ENCODE measurements around the gene ZFP64. TPM values are rescaled to one million over a fixed set of nuclear protein-coding genes. Genes with fewer than 3 reads are reported as not detected.

ZFP64 gene
- total and polyA plus RNA-seq, 2 of the 4 experiments (the other 2 are of a cell fraction): 14.3 to 17.1 TPM

GRCh38 chr20:52105442-52106422, 85.8 kb downstream of the ZFP64 start:
- Histone ChIP-seq H2BK20ac (ENCODE audit: low read depth, low read length) (no peak overlapping the region), H3K4me1 (ENCODE audit: control insufficient read depth, insufficient read depth, low read length) (peaks cover 8% of the 10 kb centered on the region; the same call in 1 of the 2 replicates), H3K56ac (ENCODE audit: extremely low read depth, insufficient read depth, low read length) (no peak overlapping the region), H2BK15ac (ENCODE audit: low read depth, low read length) (no peak overlapping the region), H3K9ac (ENCODE audit: low read depth, low read length) (no peak overlapping the region), H3K4me3 (ENCODE audit: insufficient read depth, low read depth, low read length) (peak overlapping the region; percentile 45), H3K79me1 (ENCODE audit: low read depth in 1 of 2, low read length in 2 of 2) (peaks cover 0 to 25% of the 10 kb centered on the region in 2 experiments; a peak in 1 of 4 replicates), H2AK9ac (replicated peaks; ENCODE audit: low read depth, low read length, poor library complexity) (peak overlapping the region; percentile 11), H3K9me3 (ENCODE audit: control insufficient read depth, insufficient read depth, low read length) (no peaks in the 10 kb centered on the region), H3K27ac (ENCODE audit: insufficient read depth, low read length) (no peak overlapping the region), H4K91ac (ENCODE audit: insufficient read depth, low read depth, low read length) (no peak overlapping the region), H3K9me1 (ENCODE audit: insufficient read depth, low read length) (0 out of 2 replicates have a peak, but pooled peaks cover 4% of the 10 kb centered on the region), H2BK5ac (ENCODE audit: low read depth, low read length, poor library complexity, severe bottlenecking) (no peak overlapping the region), H4K5ac (ENCODE audit: low read depth, low read length) (no peak overlapping the region), H3K23ac (ENCODE audit: low read depth, low read length) (no peak overlapping the region), H3K36me3 (ENCODE audit: control insufficient read depth, insufficient read depth, low read length) (no peaks in the 10 kb centered on the region), H2BK120ac (ENCODE audit: low read depth, low read length) (no peak overlapping the region), H2AK5ac (ENCODE audit: low read depth, low read length) (no peak overlapping the region), H2AFZ (replicated peaks; ENCODE audit: low read length, poor library complexity) (peak overlapping the region; percentile 88), H3K4me2 (ENCODE audit: low read depth, low read length) (peak overlapping the region; percentile 73), H3K14ac (replicated peaks; ENCODE audit: low read depth, low read length) (no peak overlapping the region), H3K18ac (ENCODE audit: low read depth, low read length) (no peak overlapping the region), H3K27me3 (ENCODE audit: control insufficient read depth, insufficient read depth, low read length) (peaks cover 12% of the 10 kb centered on the region), H3K4ac (ENCODE audit: low read depth, low read length) (no peak overlapping the region), H4K8ac (ENCODE audit: low read depth in 2 of 2, low read length in 2 of 2) (no peak overlapping the region), H4K20me1 (ENCODE audit: insufficient read depth, low read length) (peaks cover 4% of the 10 kb centered on the region; the same call in 1 of the 2 replicates)
- BruUV-seq (replicated peaks): no TSS peak
- CTCF ChIA-PET: interaction anchor here (0.6 kb wide), 1 partner anchor 364 kb away, joined by 3 read pairs; no protein-coding TSS in a partner anchor
- POLR2A ChIA-PET (ENCODE audit: unreplicated experiment): no interaction called here
- DNase-seq (peak; percentile 23), ATAC-seq (ENCODE audit: low read depth) (peak; percentile 18; the same call in 1 of the 2 replicates)
- WGBS, 2 experiments (ENCODE audit: extremely low coverage in 2 of 2, insufficient read length in 1 of 2): 9% methylated on average over 17 of the region's 47 CpGs; no CpG with 5 or more reads in 1 of the 2 experiments
- in situ Hi-C loops (cut with MboI; ENCODE audit: low sequenced_read_pairs): no loop called here
- intact Hi-C loops (cut with micrococcal nuclease): no loop called here
- no peak for TF ChIP-seq RCOR1 (IDR thresholded peaks at IDR 0.05; ENCODE audit: insufficient replicate concordance, low read length)
- TF ChIP-seq, protein P1, sequence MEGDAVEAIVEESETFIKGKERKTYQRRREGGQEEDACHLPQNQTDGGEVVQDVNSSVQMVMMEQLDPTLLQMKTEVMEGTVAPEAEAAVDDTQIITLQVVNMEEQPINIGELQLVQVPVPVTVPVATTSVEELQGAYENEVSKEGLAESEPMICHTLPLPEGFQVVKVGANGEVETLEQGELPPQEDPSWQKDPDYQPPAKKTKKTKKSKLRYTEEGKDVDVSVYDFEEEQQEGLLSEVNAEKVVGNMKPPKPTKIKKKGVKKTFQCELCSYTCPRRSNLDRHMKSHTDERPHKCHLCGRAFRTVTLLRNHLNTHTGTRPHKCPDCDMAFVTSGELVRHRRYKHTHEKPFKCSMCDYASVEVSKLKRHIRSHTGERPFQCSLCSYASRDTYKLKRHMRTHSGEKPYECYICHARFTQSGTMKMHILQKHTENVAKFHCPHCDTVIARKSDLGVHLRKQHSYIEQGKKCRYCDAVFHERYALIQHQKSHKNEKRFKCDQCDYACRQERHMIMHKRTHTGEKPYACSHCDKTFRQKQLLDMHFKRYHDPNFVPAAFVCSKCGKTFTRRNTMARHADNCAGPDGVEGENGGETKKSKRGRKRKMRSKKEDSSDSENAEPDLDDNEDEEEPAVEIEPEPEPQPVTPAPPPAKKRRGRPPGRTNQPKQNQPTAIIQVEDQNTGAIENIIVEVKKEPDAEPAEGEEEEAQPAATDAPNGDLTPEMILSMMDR (conservative IDR thresholded peaks at IDR 0.05; ENCODE audit: low read depth, low read length): peak; percentile 25; the same call in 1 of the 2 replicates
- no peak for TF ChIP-seq USF2 (IDR thresholded peaks at IDR 0.05; ENCODE audit: low read depth, low read length)
- TF ChIP-seq ELK1 (IDR thresholded peaks at IDR 0.05; ENCODE audit: borderline replicate concordance, low read depth, low read length): no peak
- no peak for TF ChIP-seq CEBPB (IDR thresholded peaks at IDR 0.05; ENCODE audit: low read depth, low read length)
- dilution Hi-C loops (cut with HindIII; ENCODE audit: low sequenced_read_pairs, unreplicated experiment): no loop called here

All from IMR-90 (cell line).